HepG2 (cell line): ENCODE data around the gene DNAJC5. TPM values are rescaled to one million over a fixed set of nuclear protein-coding genes. Genes with fewer than 3 reads are reported as not detected.

Experiments
- ATRX ChIP-seq: sonication (generic); formaldehyde crosslinking; IDR thresholded peaks from 2 replicates; pipeline ENCODE4 v1.4.0; 2020; ENCODE audit warnings: missing genetic modification reagents, borderline replicate concordance
- BCL6 ChIP-seq: IDR thresholded peaks from 2 replicates; pipeline ENCODE4 v1.6.1; 2016; ENCODE audit warnings: missing genetic modification reagents, missing compliant biosample characterization
- CCDC6 ChIP-seq: sonication (generic); formaldehyde crosslinking; IDR thresholded peaks from 2 replicates; pipeline ENCODE4 v1.8.1; 2022; ENCODE audit warnings: mild to moderate bottlenecking, missing genetic modification reagents, moderate library complexity
- EP300 ChIP-seq, 3 experiments: sonication (generic) in 1 of 3; formaldehyde crosslinking in 1 of 3; IDR thresholded peaks; 2 replicates each; pipeline versions ENCODE4 v1.5.1 to v1.6.1; 2011 to 2020; ENCODE audit warnings: low read depth in 2 of 3, low read length in 2 of 3, borderline replicate concordance in 1 of 3, improper control_type of control experiment in 1 of 3, mild to moderate bottlenecking in 1 of 3, missing genetic modification reagents in 1 of 3, moderate library complexity in 1 of 3
- KDM4B ChIP-seq: sonication (generic); formaldehyde crosslinking; IDR thresholded peaks from 2 replicates; pipeline ENCODE4 v1.4.0; 2020; ENCODE audit warnings: missing genetic modification reagents
- MED13 ChIP-seq: sonication (generic); formaldehyde crosslinking; IDR thresholded peaks from 2 replicates; pipeline ENCODE4 v1.5.0; 2020; ENCODE audit warnings: missing genetic modification reagents
- NFYB ChIP-seq: sonication (generic); formaldehyde crosslinking; IDR thresholded peaks from 2 replicates; pipeline ENCODE4 v1.4.0; 2020; ENCODE audit warnings: missing genetic modification reagents
- SNAI1 ChIP-seq: sonication (generic); formaldehyde crosslinking; IDR thresholded peaks from 2 replicates; pipeline ENCODE4 v1.5.0; 2020; ENCODE audit warnings: mild to moderate bottlenecking, missing genetic modification reagents, borderline replicate concordance
- SNRNP70 ChIP-seq: fragments of 200-400 bp; formaldehyde crosslinking; IDR thresholded peaks from 2 replicates; pipeline ENCODE4 v1.6.1; 2017; ENCODE audit warnings: mild to moderate bottlenecking, low read depth, low read length, moderate library complexity
- SP2 ChIP-seq: sonication (generic); formaldehyde crosslinking; IDR thresholded peaks from 2 replicates; pipeline ENCODE4 v1.5.1; 2020; ENCODE audit warnings: mild to moderate bottlenecking, missing genetic modification reagents
- TEAD2 ChIP-seq: sonication (generic); formaldehyde crosslinking; IDR thresholded peaks from 2 replicates; pipeline ENCODE4 v1.9.0; 2021; ENCODE audit warnings: missing genetic modification reagents
- TGIF2 ChIP-seq: IDR thresholded peaks from 2 replicates; pipeline ENCODE4 v1.6.1; 2016; ENCODE audit warnings: control low read depth, missing compliant biosample characterization
- ZBTB20 ChIP-seq: sonication (generic); formaldehyde crosslinking; IDR thresholded peaks from 2 replicates; pipeline ENCODE4 v1.8.1; 2023; ENCODE audit warnings: missing genetic modification reagents, low read depth, mild to moderate bottlenecking, borderline replicate concordance
- ZEB1 ChIP-seq: IDR thresholded peaks from 2 replicates; pipeline ENCODE4 v1.6.1; 2012; ENCODE audit warnings: mild to moderate bottlenecking, low read depth, inconsistent platforms; ENCODE audit not compliant: insufficient replicate concordance
- ZFP62 ChIP-seq: sonication (generic); formaldehyde crosslinking; IDR thresholded peaks from 2 replicates; pipeline ENCODE4 v1.4.0; 2020; ENCODE audit warnings: missing genetic modification reagents
- ZNF747 ChIP-seq: sonication (generic); formaldehyde crosslinking; IDR thresholded peaks from 2 replicates; pipeline ENCODE4 v1.8.1; 2023; ENCODE audit warnings: missing genetic modification reagents, mild to moderate bottlenecking, borderline replicate concordance
- ZNF761 ChIP-seq: sonication (generic); formaldehyde crosslinking; conservative IDR thresholded peaks from 2 replicates; pipeline ENCODE4 v1.4.0; 2020; ENCODE audit warnings: mild to moderate bottlenecking, missing genetic modification reagents
- ZNF776 ChIP-seq: sonication (generic); formaldehyde crosslinking; IDR thresholded peaks from 2 replicates; pipeline ENCODE4 v1.4.0; 2020; ENCODE audit warnings: mild to moderate bottlenecking, missing genetic modification reagents
- ZNF781 ChIP-seq: sonication (generic); formaldehyde crosslinking; IDR thresholded peaks from 2 replicates; pipeline ENCODE4 v1.5.1; 2020; ENCODE audit warnings: borderline replicate concordance, mild to moderate bottlenecking, missing genetic modification reagents; ENCODE audit errors: not compliant biosample characterization
- ZSCAN20 ChIP-seq: sonication (generic); formaldehyde crosslinking; IDR thresholded peaks from 2 replicates; pipeline ENCODE4 v1.4.0; 2020; ENCODE audit warnings: missing genetic modification reagents, mild to moderate bottlenecking, borderline replicate concordance
- polyA plus RNA-seq, 8 experiments: library from polyadenylated mRNA; depleted of rRNA in 3 of 8; stranded (reverse) in 7 of 8; unstranded in 1 of 8; fragments of >200 nt; fragmentation: Illumina TruSeq in 4 of 8; extraction: Trizol in 4 of 8; gene quantifications; 2 replicates each; pipeline versions ENCODE4 v1.2.1 to v1.2.3, GENCODE V29; 2011 to 2016; ENCODE audit warnings: low read depth in 4 of 8, missing spikeins in 1 of 8, mixed read lengths in 1 of 8; ENCODE audit not compliant: insufficient read depth in 1 of 8
- total RNA-seq, 5 experiments: library from RNA; depleted of rRNA; stranded (reverse); fragments of >200 nt; fragmentation: Illumina TruSeq; extraction: Trizol; gene quantifications; 2 replicates each; pipeline ENCODE4 v1.2.3, GENCODE V29; 2016; ENCODE audit warnings: low read depth in 1 of 5
- TF ChIP-seq, protein P1 (sequence below): sonication (generic); formaldehyde crosslinking; IDR thresholded peaks from 2 replicates; pipeline ENCODE4 v1.4.0; 2020; ENCODE audit warnings: low read depth, mild to moderate bottlenecking, missing genetic modification reagents
- TF ChIP-seq, protein P2 (sequence below): sonication (generic); formaldehyde crosslinking; IDR thresholded peaks from 2 replicates; pipeline ENCODE4 v1.4.0; 2020; ENCODE audit warnings: low read depth, mild to moderate bottlenecking, missing genetic modification reagents
- TF ChIP-seq, protein P3 (sequence below): sonication (generic); formaldehyde crosslinking; IDR thresholded peaks from 2 replicates; pipeline ENCODE4 v1.5.1; 2020; ENCODE audit warnings: missing genetic modification reagents, mild to moderate bottlenecking, borderline replicate concordance
- TF ChIP-seq, protein P4 (sequence below): IDR thresholded peaks from 2 replicates; pipeline ENCODE4 v1.6.1; 2016; ENCODE audit warnings: low read depth, control low read depth

The DNAJC5 gene
- total and polyA plus RNA-seq, 2 of the 13 experiments (the other 11 are each of a cell fraction or from before 2014, with no cell fraction given), result 42.8 to 64.5 TPM

DNA sequence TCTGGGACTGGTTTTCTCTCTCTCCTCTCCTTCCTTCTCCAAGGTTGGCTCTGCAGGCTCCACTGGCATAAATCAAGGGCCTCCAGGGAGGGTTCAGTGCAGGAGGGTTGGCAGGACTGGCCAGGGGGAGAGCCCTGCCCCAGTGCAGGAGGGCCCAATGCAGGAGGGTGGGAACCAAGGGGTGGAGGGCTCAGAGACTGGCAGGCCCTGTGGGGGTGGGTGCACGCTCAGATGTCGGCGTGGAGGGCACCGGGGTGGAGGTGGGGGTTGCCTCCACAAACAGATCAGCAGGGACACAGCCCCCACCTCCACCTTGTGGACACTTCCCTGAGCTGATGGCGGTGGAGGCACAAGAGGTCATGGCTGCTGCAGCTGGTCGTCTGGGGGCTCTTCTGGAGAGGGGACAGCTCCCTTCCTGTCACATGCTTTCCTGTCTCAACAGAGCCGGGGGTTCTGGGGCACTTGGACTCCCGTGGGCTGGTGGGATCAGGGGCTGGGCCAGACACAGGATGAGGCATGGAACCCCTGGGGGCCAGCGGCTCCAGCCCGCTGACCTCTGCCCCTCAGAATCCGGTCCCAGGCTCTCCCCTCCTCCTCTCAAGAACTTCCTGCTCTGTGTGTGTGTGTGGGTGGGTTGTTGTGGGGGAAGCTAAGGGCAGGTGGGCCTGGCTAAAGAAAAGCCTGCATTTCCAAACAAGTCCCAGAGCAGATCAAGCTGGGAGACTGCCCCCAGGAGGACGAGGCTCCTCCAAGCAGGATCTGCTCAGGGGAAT, 36.3 kb upstream of the DNAJC5 start (continued):
- TF ChIP-seq BCL6 (peak; percentile 37; the same call in 1 of the 2 replicates), NFYB (CRISPR knock-in tag) (no peak), KDM4B (CRISPR knock-in tag) (no peak; the same call in 1 of the 2 replicates), SNRNP70 (no peak), SP2 (CRISPR knock-in tag) (no peak), ZFP62 (no peak), ZEB1 (peak; percentile 59), ZNF776 (no peak), ZBTB20 (CRISPR knock-in tag) (no peak), EP300 (IDR thresholded peaks at IDR 0.05; ENCODE audit: low read depth in 2 of 2, low read length in 2 of 2) (peak in 1 of 2 experiments; percentile 25; a peak in 1 of 4 replicates), EP300 (CRISPR knock-in tag; IDR thresholded peaks at IDR 0.05; ENCODE audit: borderline replicate concordance) (peak; percentile 13; the same call in 1 of the 2 replicates), ZSCAN20 (0 out of 2 replicates have a peak, but pooled peaks have one; percentile 37), ATRX (CRISPR knock-in tag) (no peak), ZNF781 (no peak), CCDC6 (CRISPR knock-in tag) (0 out of 2 replicates have a peak, but pooled peaks have one; percentile 65), MED13 (CRISPR knock-in tag) (0 out of 2 replicates have a peak, but pooled peaks have one; percentile 6), ZNF747 (CRISPR knock-in tag) (peak; percentile 96), ZNF761 (CRISPR knock-in tag) (no peak), TGIF2 (CRISPR knock-in tag) (no peak), TEAD2 (CRISPR knock-in tag) (no peak), SNAI1 (CRISPR knock-in tag) (no peak)
- TF ChIP-seq, protein P1, sequence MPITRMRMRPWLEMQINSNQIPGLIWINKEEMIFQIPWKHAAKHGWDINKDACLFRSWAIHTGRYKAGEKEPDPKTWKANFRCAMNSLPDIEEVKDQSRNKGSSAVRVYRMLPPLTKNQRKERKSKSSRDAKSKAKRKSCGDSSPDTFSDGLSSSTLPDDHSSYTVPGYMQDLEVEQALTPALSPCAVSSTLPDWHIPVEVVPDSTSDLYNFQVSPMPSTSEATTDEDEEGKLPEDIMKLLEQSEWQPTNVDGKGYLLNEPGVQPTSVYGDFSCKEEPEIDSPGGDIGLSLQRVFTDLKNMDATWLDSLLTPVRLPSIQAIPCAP (CRISPR knock-in tag), result no peak
- TF ChIP-seq, protein P2, sequence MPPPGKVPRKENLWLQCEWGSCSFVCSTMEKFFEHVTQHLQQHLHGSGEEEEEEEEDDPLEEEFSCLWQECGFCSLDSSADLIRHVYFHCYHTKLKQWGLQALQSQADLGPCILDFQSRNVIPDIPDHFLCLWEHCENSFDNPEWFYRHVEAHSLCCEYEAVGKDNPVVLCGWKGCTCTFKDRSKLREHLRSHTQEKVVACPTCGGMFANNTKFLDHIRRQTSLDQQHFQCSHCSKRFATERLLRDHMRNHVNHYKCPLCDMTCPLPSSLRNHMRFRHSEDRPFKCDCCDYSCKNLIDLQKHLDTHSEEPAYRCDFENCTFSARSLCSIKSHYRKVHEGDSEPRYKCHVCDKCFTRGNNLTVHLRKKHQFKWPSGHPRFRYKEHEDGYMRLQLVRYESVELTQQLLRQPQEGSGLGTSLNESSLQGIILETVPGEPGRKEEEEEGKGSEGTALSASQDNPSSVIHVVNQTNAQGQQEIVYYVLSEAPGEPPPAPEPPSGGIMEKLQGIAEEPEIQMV, result no peak
- TF ChIP-seq, protein P3, sequence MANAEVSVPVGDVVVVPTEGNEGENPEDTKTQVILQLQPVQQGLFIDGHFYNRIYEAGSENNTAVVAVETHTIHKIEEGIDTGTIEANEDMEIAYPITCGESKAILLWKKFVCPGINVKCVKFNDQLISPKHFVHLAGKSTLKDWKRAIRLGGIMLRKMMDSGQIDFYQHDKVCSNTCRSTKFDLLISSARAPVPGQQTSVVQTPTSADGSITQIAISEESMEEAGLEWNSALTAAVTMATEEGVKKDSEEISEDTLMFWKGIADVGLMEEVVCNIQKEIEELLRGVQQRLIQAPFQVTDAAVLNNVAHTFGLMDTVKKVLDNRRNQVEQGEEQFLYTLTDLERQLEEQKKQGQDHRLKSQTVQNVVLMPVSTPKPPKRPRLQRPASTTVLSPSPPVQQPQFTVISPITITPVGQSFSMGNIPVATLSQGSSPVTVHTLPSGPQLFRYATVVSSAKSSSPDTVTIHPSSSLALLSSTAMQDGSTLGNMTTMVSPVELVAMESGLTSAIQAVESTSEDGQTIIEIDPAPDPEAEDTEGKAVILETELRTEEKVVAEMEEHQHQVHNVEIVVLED (CRISPR knock-in tag), result peak; percentile 47; the same call in 1 of the 2 replicates
- TF ChIP-seq, protein P4, sequence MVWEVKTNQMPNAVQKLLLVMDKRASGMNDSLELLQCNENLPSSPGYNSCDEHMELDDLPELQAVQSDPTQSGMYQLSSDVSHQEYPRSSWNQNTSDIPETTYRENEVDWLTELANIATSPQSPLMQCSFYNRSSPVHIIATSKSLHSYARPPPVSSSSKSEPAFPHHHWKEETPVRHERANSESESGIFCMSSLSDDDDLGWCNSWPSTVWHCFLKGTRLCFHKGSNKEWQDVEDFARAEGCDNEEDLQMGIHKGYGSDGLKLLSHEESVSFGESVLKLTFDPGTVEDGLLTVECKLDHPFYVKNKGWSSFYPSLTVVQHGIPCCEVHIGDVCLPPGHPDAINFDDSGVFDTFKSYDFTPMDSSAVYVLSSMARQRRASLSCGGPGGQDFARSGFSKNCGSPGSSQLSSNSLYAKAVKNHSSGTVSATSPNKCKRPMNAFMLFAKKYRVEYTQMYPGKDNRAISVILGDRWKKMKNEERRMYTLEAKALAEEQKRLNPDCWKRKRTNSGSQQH (CRISPR knock-in tag), result no peak
